CD4-positive, alpha-beta T cell treated with Interferon alpha-2 for 1 hour (primary cell): ENCODE data around the gene EEFSEC.

Experiments used
- DNase-seq, 2 donors: peaks; one replicate each; pipeline ENCODE4 v3.0.0-alpha.2; 2020 to 2022

EEFSEC gene

GRCh38 chr3:128275316-128276145 is 122.2 kb downstream of the EEFSEC start:
- no peak for DNase-seq

- no peak for DNase-seq
These were observed 122.8 kb downstream of the EEFSEC start for GRCh38 chr3:128276146-128276435.

- no peak for DNase-seq
These were observed 123.4 kb downstream of the EEFSEC start for GRCh38 chr3:128276577-128277183.

- DNase-seq = no peak
These were observed 124.2 kb downstream of the EEFSEC start for GRCh38 chr3:128277378-128278069.

GRCh38 chr3:128278130-128278529 is 124.8 kb downstream of the EEFSEC start:
- DNase-seq = no peak

GRCh38 chr3:128278761-128279600 is 125.7 kb downstream of the EEFSEC start:
- no peak for DNase-seq

- no peak for DNase-seq
These were observed 126.3 kb downstream of the EEFSEC start for GRCh38 chr3:128279601-128279880.

- DNase-seq = no peak
These were observed 127.3 kb downstream of the EEFSEC start for GRCh38 chr3:128280481-128281052.

GRCh38 chr3:128281056-128281455 is 127.8 kb downstream of the EEFSEC start:
- DNase-seq = no peak

GRCh38 chr3:128281461-128282367 is 128.4 kb downstream of the EEFSEC start:
- DNase-seq = no peak

GRCh38 chr3:128282380-128283196 is 129.3 kb downstream of the EEFSEC start:
- DNase-seq = no peak

GRCh38 chr3:128283421-128283820 is 130.1 kb downstream of the EEFSEC start:
- no peak for DNase-seq

- no peak for DNase-seq
These were observed 132.0 kb downstream of the EEFSEC start for GRCh38 chr3:128285042-128285966.

GRCh38 chr3:128285967-128286321 is 132.7 kb downstream of the EEFSEC start:
- DNase-seq = no peak

- no peak for DNase-seq
These were observed 133.4 kb downstream of the EEFSEC start for GRCh38 chr3:128286691-128287090.

GRCh38 chr3:128287216-128287615 is 133.9 kb downstream of the EEFSEC start:
- DNase-seq = no peak

- no peak for DNase-seq
These were observed 136.3 kb downstream of the EEFSEC start for GRCh38 chr3:128289534-128289933.

GRCh38 chr3:128290484-128290883 is 137.2 kb downstream of the EEFSEC start:
- no peak for DNase-seq

- DNase-seq = no peak
These were observed 140.6 kb downstream of the EEFSEC start for GRCh38 chr3:128293930-128294329.

GRCh38 chr3:128294999-128295468 is 141.8 kb downstream of the EEFSEC start:
- DNase-seq = peak in 1 of 2 donors; percentile 53
